Renal cortical epithelial cell (primary cell): ENCODE results near the gene YARS2. TPM values are rescaled to one million over a fixed set of nuclear protein-coding genes. Genes with fewer than 3 reads are reported as not detected.

Experiments used
- DNase-seq: peaks from one replicate; pipeline ENCODE4 v3.0.0-alpha.2; 2011; ENCODE audit warnings: low read depth
- total RNA-seq: library from RNA; depleted of rRNA; stranded (reverse); fragments of >200 nt; gene quantifications from 2 replicates; pipeline ENCODE4 v1.2.3, GENCODE V29; 2014

Gene YARS2
- total RNA-seq = 34.8 and 46.0 TPM in 2 replicates

DNA sequence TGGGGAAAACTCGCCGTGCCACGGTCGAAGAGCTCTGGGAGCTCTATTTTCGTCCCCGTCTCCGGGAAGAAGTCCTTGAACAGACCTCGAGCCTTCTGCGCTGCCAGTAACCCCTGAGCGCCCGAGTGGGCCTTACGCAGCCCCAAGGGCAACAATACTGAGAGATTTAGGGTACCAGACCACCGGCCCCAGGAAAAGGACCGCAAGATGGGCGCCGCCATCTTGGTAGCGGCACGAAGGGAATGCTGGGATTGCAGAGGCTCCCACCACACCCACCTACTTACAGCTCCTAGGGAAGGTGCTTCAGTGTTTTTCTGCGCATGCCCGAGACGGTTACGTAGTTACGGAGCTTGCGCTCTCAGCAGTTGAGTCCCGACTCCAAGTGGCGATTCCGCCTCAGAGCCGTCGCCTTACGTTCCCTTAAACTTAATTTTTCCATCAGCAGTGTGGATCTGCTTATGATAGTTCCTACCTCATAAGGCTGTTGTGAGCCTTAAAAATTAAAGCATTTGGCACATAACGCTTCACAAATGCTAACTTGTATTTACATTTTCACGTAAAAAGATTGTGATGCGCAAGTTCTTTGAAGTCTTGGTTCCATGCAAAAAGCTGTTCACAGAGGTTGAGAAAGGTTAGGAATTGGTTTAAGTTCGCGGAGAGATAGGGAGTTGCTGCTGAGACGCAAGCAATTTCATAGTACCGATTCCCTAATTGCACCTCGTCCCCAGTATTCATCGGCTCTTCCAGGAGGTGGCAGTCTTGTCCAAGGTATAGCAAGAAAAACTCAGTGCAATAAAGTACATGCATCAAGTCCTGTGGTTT, at the start of gene YARS2:
Gene YARS2, minus strand, starts transcription at position 244 of the 822 bp plus-strand sequence. Its CDS starts 23 bp downstream, at position 221.
- peak; percentile 98 for DNase-seq

GRCh38 chr12:32804301-32804700, 48.6 kb upstream of the YARS2 start:
- DNase-seq = no peak

DNA sequence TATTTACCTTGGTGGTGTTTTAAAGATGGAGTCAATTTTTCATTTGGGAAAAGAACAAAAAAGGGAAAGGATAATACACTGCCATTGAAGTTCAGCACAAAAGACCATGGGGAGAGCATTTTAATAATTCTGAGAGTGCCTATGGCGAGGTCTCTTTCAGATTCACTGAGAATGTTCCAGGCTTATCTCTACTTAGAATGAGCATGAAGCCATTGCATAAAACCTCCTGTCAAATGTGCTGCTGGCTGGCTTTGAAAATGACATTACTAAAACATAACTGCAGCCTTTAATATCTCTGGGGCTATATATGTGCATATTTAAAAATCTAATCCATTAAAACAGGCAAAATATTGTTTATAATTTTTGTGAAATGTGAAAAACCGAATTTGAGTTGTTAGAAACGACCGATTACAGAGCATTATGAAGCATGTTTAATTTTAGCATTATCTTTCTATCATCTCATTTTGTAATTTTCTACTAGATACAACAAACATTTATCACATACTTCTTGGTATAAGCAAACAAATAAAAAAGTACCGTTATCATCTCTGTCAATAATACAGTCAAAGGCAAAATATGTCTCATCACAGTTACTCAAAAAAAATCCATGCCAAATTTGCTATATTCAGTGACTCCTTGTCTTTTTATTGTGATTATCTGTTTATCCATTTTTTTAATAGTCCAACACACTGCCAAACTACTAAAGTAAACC, 45.7 kb upstream of the YARS2 start:
- no peak for DNase-seq

DNA sequence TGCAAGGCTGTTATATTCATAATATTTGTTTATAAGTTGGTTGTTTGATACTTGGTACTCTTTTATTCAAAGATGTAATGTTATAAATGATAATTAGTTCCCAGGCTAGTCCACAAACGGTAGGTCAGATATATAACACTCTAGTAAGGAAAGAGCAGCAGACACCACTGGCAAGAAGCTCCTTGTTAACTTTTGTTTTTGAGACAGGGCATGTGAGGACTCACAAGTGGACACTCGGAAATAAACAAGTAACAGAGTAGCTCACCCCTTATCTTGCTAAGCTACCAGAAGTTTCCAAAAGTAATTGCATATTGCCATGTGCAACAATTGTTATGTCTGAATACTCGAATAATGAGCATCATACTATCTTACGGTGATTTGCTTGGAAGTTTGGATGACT, 38.6 kb upstream of the YARS2 start:
- DNase-seq = no peak

- DNase-seq = no peak
These were observed 34.2 kb upstream of the YARS2 start for GRCh38 chr12:32789916-32790315.

- DNase-seq = no peak
These were observed 33.7 kb upstream of the YARS2 start for GRCh38 chr12:32789446-32789845.

GRCh38 chr12:32788405-32788804, 32.7 kb upstream of the YARS2 start:
- no peak for DNase-seq

GRCh38 chr12:32785557-32785956, 29.9 kb upstream of the YARS2 start:
- no peak for DNase-seq

DNA sequence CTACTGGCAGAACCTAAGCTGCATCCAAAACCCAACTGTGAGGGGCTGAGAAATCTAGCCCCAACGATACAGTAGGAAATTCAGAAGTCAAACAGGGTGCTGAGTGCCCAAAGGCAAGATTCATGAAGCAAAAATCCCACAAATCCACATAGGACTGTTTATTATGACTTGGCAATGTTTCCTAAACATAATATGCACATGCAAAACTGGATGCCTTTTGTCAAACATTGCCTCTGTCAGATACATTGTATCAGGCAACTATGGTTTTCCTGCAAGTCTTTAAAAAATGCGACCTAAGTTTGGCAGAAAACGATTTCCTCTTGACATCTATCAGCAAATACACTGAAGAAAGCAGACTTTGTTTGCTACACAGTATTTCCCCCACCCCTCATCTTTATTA, 27.3 kb upstream of the YARS2 start:
- no peak for DNase-seq

GRCh38 chr12:32780071-32780470, 24.4 kb upstream of the YARS2 start:
- DNase-seq = no peak

GRCh38 chr12:32777691-32778175, 22.0 kb upstream of the YARS2 start:
- no peak for DNase-seq

- no peak for DNase-seq
These were observed 21.5 kb upstream of the YARS2 start for GRCh38 chr12:32777159-32777558.

- DNase-seq = no peak
These were observed 20.6 kb upstream of the YARS2 start for GRCh38 chr12:32776258-32776657.

GRCh38 chr12:32773691-32774090, 18.0 kb upstream of the YARS2 start:
- DNase-seq = no peak

GRCh38 chr12:32770141-32770540, 14.4 kb upstream of the YARS2 start:
- no peak for DNase-seq

GRCh38 chr12:32768518-32768917, 12.8 kb upstream of the YARS2 start:
- DNase-seq = no peak

DNA sequence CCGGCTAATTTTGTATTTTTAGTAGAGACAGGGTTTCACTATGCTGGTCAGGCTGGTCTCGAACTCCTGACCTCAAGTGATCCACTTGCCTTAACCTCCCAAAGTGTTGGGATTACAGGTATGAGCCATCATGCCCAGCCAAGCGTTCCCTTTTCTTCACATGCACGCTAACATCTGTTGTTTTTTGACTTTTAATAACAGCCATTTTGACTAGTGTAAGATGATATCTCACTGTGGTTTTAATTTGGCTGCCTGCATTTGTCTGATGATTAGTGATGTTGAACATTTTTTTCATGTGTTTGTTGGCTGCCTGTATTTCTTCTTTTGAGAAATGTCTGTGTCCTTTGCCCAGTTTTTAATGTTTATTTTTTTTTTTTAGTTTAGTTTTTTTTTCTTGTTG, 10.2 kb upstream of the YARS2 start:
- no peak for DNase-seq

DNA sequence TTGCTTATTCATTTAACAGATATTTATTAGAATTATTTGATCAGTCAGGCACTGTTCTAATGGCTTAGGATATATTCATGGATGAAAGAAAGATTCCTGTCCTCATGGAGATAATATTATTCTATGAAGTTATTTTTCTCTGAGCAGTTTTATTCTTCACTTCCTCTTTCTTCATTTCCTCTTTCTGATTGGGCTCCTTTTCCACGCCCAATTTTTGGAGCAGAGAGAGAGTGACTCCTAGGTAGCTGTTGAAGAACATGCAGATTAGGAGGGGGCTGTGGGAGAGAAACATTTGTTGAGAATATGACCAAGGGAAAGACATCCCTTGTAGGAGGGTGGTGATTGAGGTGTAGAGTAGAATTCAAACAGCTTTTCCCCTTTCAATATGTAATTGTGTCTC, 6.0 kb upstream of the YARS2 start:
- DNase-seq = no peak

GRCh38 chr12:32757157-32757556, 1.5 kb upstream of the YARS2 start:
- DNase-seq = no peak

- DNase-seq = no peak
These were observed 874 bp upstream of the YARS2 start for GRCh38 chr12:32756476-32757066.

GRCh38 chr12:32755051-32755653, 545 bp downstream of the YARS2 start:
- peak; percentile 90 for DNase-seq

- peak; percentile 15 for DNase-seq
These were observed 1.6 kb downstream of the YARS2 start for GRCh38 chr12:32754111-32754510.
